PFSK-1 (cell line): ENCODE data around the gene MGAT4B.

Experiments used
- POLR2AphosphoS5 ChIP-seq: IDR thresholded peaks from 2 replicates; pipeline ENCODE4 v1.6.1; 2012; ENCODE audit warnings: low read depth, mild to moderate bottlenecking, control low read depth, low read length, moderate library complexity
- SIN3A ChIP-seq: IDR thresholded peaks from 2 replicates; pipeline ENCODE4 v1.6.1; 2012; ENCODE audit warnings: mild to moderate bottlenecking, low read length, moderate library complexity, borderline replicate concordance; ENCODE audit not compliant: insufficient read depth

DNA sequence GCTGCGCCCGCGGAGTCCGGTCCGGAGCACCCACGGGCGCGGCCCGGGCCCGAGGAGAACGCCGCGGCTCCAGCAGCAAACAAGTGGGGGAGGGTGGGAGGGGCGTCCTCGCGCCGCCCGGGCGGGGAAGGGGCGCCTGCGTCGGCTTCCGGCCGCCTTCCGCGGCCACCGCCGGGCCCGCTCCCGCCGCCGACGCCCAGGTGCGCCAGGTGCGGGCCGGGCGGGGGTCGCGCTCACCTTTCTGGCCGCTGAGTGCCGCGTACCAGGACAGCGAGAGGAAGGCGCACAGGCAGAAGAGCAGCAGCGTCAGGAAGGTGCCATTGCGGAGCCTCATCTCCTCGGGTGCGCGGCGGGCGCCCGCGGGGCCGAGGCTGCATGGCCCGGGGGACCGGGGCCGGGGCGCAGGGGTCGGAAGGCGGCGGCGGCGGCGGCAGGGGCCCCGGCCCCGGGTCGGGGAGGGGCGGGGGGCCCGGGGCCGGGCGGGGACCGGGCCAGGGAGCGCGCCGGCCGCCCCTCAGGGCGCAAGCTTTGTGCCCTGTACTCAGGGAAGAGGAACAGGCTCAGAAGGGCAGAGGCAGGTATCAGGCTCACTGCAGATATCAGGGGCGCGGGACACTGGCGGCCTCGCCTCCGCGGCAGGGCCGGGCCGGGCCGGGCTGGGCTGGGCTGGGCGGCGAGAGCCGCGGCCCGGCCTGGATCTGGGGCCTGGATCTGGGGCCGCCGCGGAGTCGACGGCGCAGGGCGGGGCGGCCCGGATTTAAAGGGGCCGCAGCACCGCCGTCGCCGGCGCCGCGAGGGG lies at the start of gene MGAT4B:
- TF ChIP-seq SIN3A (no peak), POLR2AphosphoS5 (no peak)
